Motor neuron (in vitro differentiated cells): Measurements from ENCODE around the gene BSDC1. TPM values are rescaled to one million over a fixed set of nuclear protein-coding genes. Genes with fewer than 3 reads are reported as not detected.
"Not testable (repeated sequence)": the region's sequence is repeated elsewhere in the genome, so short reads cannot be mapped to it uniquely, and the experiment has no call there.

ENCODE experiments used
- ATAC-seq, 8 experiments: fragments of 200-7000 bp; cut with Tn5 transposase; replicated peaks in 6 of 8; 2 replicates each; pipeline ENCODE4 v1.8.0; 2021; ENCODE audit warnings: mild to moderate bottlenecking in 8 of 8, moderate library complexity in 8 of 8
- H3K27ac ChIP-seq, 2 donors: fragments of 250-450 bp; sonication (Bioruptor Pico); 2 replicates each; pipeline ENCODE4 v1.9.0; 2021; ENCODE audit warnings: antibody characterized with exemption in 2 of 2, mild to moderate bottlenecking in 2 of 2, moderate library complexity in 1 of 2
- H3K4me1 ChIP-seq, 2 donors: fragments of 250-450 bp; sonication (Bioruptor Pico); replicated peaks in 1 of 2; 2 replicates each; pipeline ENCODE4 v1.6.1; 2021; ENCODE audit warnings: antibody characterized with exemption in 2 of 2, mild to moderate bottlenecking in 2 of 2, moderate library complexity in 1 of 2
- H3K4me3 ChIP-seq, 5 donors: fragments of 250-450 bp; sonication (Bioruptor Pico); 2 replicates each; pipeline ENCODE4 v1.9.0; 2021; ENCODE audit warnings: antibody characterized with exemption in 5 of 5, mild to moderate bottlenecking in 5 of 5, moderate library complexity in 4 of 5
- WGBS, 10 experiments: fragments of 450-650 bp; shearing (Covaris generic); methylation state at CpG; one replicate each; pipeline ENCODE4 v1.0.0; 2022; 5-methylcytosine and 5-hydroxymethylcytosine counted together
- in situ Hi-C, 9 experiments: fragments of 400-800 bp; cut with MboI; loops; one replicate each; pipeline ENCODE4 v1.15.0; 2021; ENCODE audit warnings: low sequenced_read_pairs in 9 of 9, low pct_unique_long_range_greater_than_20kb in 2 of 9; ENCODE audit not compliant: unreplicated experiment in 9 of 9
- total RNA-seq, 8 experiments: library from RNA; unstranded; fragments of 300-600 nt; gene quantifications; 2 replicates each; pipeline versions ENCODE4 v1.2.3 to v1.2.4, GENCODE V29; 2022

The BSDC1 gene
- 100 to 1,000 TPM in 4 of 8 experiments, 10 to 100 TPM in 4; 60.0 to 135 (median 94.0) TPM for total RNA-seq

GRCh38 chr1:32394141-32394889, at the start of gene BSDC1:
Gene BSDC1, minus strand, starts transcription at chr1:32394441. Its CDS starts 27 bp downstream, at chr1:32394414.
- Histone ChIP-seq H3K4me1 (peaks cover 10 to 17% of the 10 kb centered on the region in 2 donors), H3K27ac (peak within 1 kb of the TSS; percentile 94 to 97), H3K4me3 (peak within 1 kb of the TSS; percentile 69 to 88 (median 72))
- 0 to 20% (median 0%) methylated on average over 1 to 22 of the region's 48 CpGs; no CpG with 5 or more reads in 2 of the 10 experiments for WGBS, 10 experiments
- in situ Hi-C loops, result no loop called here
- ATAC-seq, result peak; percentile 88 to 95 (median 94)

- H3K4me1 ChIP-seq, in situ Hi-C loops, H3K4me3 ChIP-seq, H3K27ac ChIP-seq, ATAC-seq: not testable (repeated sequence)
- 69 to 100% (median 90%) methylated on average over 2 to 10 of the region's 10 CpGs; no CpG with 5 or more reads in 2 of the 10 experiments for WGBS, 10 experiments
Measured at GRCh38 chr1:32441467-32441866, 47.2 kb upstream of the BSDC1 start.

- H3K4me3 ChIP-seq, in situ Hi-C loops, H3K27ac ChIP-seq, ATAC-seq, H3K4me1 ChIP-seq: not testable (repeated sequence)
- WGBS, 10 experiments, result 11 to 94% (median 74%) methylated on average over 2 to 4 of the region's 4 CpGs; no CpG with 5 or more reads in 2 of the 10 experiments
Measured at GRCh38 chr1:32438777-32439176, 44.5 kb upstream of the BSDC1 start.

GRCh38 chr1:32438136-32438535, 43.9 kb upstream of the BSDC1 start:
- no peak for ATAC-seq
- H3K4me3 ChIP-seq, result no peak overlapping the region
- H3K4me1 ChIP-seq, result peaks cover 0 to 3% of the 10 kb centered on the region in 2 donors
- no peak overlapping the region for H3K27ac ChIP-seq
- in situ Hi-C loops, result no loop called here
- WGBS, 10 experiments, result 0 to 33% (median 14%) methylated on average over 1 of the region's 1 CpG; no CpG with 5 or more reads in 3 of the 10 experiments

- ATAC-seq, result peak in 3 of 8 experiments; percentile 89 to 98 (median 95)
- WGBS, 10 experiments, result 0 to 91% (median 49%) methylated on average over 1 to 4 of the region's 4 CpGs; no CpG with 5 or more reads in 2 of the 10 experiments
- no peak overlapping the region for H3K4me3 ChIP-seq
- peaks cover 0 to 3% of the 10 kb centered on the region in 2 donors for H3K4me1 ChIP-seq
- in situ Hi-C loops, result no loop called here
- H3K27ac ChIP-seq, result no peak overlapping the region
Measured at GRCh38 chr1:32431736-32432400, 37.6 kb upstream of the BSDC1 start.

- Histone ChIP-seq H3K27ac (no peak overlapping the region), H3K4me3 (peak overlapping the region in 2 of 5 donors; percentile 16 to 23), H3K4me1 (peaks cover 6 to 8% of the 10 kb centered on the region in 2 donors)
- in situ Hi-C loops, result no loop called here
- 77 to 100% (median 91%) methylated on average over 2 to 13 of the region's 17 CpGs; no CpG with 5 or more reads in 2 of the 10 experiments for WGBS, 10 experiments
- no peak for ATAC-seq
Measured at GRCh38 chr1:32427264-32427963, 33.2 kb upstream of the BSDC1 start.

GRCh38 chr1:32426489-32427255, 32.4 kb upstream of the BSDC1 start:
- Histone ChIP-seq H3K27ac (no peak overlapping the region), H3K4me1 (peaks cover 6 to 8% of the 10 kb centered on the region in 2 donors), H3K4me3 (peak overlapping the region in 2 of 5 donors; percentile 16 to 23)
- WGBS, 10 experiments, result 18 to 83% (median 50%) methylated on average over 1 to 20 of the region's 36 CpGs; no CpG with 5 or more reads in 5 of the 10 experiments
- peak; percentile 68 to 99 (median 96) for ATAC-seq
- in situ Hi-C loops, result no loop called here

GRCh38 chr1:32421775-32422174, 27.5 kb upstream of the BSDC1 start:
- in situ Hi-C loops, result loop anchor here in 3 of 9 experiments (25.0 kb wide), 3 partner anchors 366 to 1041 kb away; partner anchors contain the start of genes AZIN2 (in 2 of the 3) and ZSCAN20 (in 1 of the 3)
- peaks cover 6 to 8% of the 10 kb centered on the region in 2 donors for H3K4me1 ChIP-seq
- ATAC-seq, result no peak
- H3K27ac ChIP-seq, result no peak overlapping the region
- no peak overlapping the region for H3K4me3 ChIP-seq
- 58 to 100% (median 84%) methylated on average over 1 of the region's 1 CpG; no CpG with 5 or more reads in 4 of the 10 experiments for WGBS, 10 experiments

GRCh38 chr1:32414186-32414886, 20.1 kb upstream of the BSDC1 start:
- no peak overlapping the region for H3K4me3 ChIP-seq
- ATAC-seq, result no peak
- WGBS, 10 experiments, result 7 to 100% (median 81%) methylated on average over 1 to 8 of the region's 8 CpGs
- in situ Hi-C loops, result loop anchor here in 3 of 9 experiments (25.0 kb wide), 3 partner anchors 373 to 1048 kb away; partner anchors contain the start of genes AZIN2 (in 2 of the 3) and ZSCAN20 (in 1 of the 3)
- H3K4me1 ChIP-seq, result no peaks in the 10 kb centered on the region
- no peak overlapping the region for H3K27ac ChIP-seq

- peak in 4 of 8 experiments; percentile 21 to 99 (median 98) for ATAC-seq
- WGBS, 10 experiments, result 28 to 93% (median 59%) methylated on average over 2 to 9 of the region's 10 CpGs
- in situ Hi-C loops, result loop anchor here in 3 of 9 experiments (25.0 kb wide), 3 partner anchors 374 to 1049 kb away; partner anchors contain the start of genes AZIN2 (in 2 of the 3) and ZSCAN20 (in 1 of the 3)
- no peak overlapping the region for H3K27ac ChIP-seq
- H3K4me1 ChIP-seq, result no peaks in the 10 kb centered on the region
- no peak overlapping the region for H3K4me3 ChIP-seq
Measured at GRCh38 chr1:32413507-32414185, 19.4 kb upstream of the BSDC1 start.

GRCh38 chr1:32411261-32411660, 17.0 kb upstream of the BSDC1 start:
- H3K27ac ChIP-seq, result no peak overlapping the region
- ATAC-seq, result no peak
- in situ Hi-C loops, result loop anchor here in 3 of 9 experiments (25.0 kb wide), 3 partner anchors 376 to 1051 kb away; partner anchors contain the start of genes AZIN2 (in 2 of the 3) and ZSCAN20 (in 1 of the 3)
- H3K4me3 ChIP-seq, result no peak overlapping the region
- no peaks in the 10 kb centered on the region for H3K4me1 ChIP-seq
